GM19240 (cell line): ENCODE measurements around the gene CRYBA1.
A peak's percentile ranks its signal among the peaks of the same experiment; 100 is the strongest.
"Not testable (repeated sequence)": the region's sequence is repeated elsewhere in the genome, so short reads cannot be mapped to it uniquely, and the experiment has no call there.

Source experiments
- DNase-seq: peaks from one replicate; pipeline ENCODE4 v3.0.0; 2011; ENCODE audit warnings: low spot score; ENCODE audit not compliant: insufficient read length

Gene CRYBA1, protein sequence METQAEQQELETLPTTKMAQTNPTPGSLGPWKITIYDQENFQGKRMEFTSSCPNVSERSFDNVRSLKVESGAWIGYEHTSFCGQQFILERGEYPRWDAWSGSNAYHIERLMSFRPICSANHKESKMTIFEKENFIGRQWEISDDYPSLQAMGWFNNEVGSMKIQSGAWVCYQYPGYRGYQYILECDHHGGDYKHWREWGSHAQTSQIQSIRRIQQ

DNA sequence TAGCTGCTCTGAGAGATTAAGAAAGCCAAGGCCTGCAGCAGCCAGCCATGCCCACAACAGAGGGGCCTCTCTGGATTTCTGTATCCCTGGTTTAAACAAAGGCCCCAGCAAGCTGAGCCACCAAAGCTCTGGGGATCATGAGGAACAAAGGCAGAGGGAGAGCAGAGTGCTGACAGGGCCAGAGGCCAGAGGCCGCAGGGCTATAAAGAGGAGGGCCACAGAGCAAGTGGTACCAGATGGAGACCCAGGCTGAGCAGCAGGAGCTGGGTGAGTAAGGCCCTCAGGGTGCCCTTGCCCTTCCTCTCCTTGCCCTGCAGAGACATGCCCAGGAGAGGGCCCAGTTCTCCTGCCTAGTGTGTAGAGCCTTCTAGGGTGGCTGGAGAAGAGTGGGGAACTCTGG lies at the start of gene CRYBA1:
CRYBA1 (plus strand) TSS at position 232 of the 400 bp plus-strand sequence; CDS start at position 237, 5 bp downstream.
- DNase-seq: no peak

DNA sequence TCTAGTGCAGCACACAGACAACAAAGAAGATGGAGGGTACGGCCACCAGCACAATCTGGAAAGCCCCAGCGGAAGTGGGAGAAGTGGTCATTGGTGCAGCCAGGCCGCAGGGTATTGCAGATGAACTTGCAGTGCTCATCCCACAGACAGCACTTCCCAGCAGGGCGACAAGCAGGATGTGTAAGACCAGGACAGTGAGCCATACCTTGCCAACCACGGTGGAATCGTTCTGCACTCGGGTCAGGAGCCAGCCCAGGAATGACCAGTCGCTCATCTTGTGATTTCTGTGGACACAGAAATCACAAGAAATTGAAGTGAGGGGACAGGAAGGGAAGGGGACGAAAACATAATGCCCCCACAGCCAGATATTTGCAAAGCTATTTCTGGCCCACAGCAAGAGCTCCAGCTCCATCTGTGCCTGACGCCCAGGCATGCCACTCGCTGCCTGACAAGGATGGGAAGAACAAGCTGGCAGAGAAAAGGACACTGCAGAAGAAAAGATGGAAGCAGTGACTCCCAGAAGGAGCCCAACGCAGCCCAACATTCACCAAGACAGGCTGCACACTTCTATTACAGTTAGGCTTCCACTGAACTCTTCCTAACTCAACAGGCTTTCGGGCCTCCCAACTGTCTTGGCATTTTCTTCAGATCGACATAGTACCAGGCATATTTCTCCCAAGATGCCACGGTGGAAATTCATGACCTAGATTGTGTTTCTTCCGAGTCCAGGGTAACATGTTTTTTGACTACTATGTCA lies 49.0 kb upstream of the CRYBA1 start:
- no peak for DNase-seq

DNA sequence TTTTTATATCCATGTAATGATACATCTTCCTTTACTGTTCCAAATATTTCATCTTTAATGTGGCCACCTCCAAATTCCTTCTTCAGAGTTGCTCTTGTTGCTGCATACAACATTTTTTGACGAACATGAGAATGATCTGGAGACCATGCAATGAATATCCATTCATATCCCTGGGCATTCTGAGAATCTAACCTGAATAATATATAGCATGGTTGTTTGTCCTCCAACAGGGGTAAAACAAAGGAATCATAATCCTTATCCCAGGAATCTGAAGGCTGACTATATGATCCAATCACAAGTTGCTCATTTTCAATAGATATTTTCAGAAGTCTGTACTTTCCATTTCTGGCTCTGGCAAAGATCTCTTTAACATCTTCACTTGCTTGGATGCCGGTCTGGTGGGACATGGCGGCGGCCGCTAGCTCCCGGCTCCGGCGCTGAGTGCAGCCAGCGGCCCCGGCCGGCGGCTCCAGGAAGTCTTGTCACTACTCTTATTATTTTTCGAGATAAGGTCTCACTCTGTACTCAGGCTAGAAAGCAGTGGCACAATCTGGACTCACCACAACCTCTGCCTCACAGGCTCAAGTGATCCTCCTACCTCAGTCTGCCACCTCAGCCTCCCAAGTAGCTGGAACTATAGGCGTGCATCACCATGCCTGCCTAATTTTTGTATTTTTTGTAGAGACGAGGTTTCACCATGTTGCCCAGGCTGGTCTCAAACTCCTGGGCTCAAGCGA lies 42.4 kb upstream of the CRYBA1 start:
- not testable (repeated sequence) for DNase-seq

DNA sequence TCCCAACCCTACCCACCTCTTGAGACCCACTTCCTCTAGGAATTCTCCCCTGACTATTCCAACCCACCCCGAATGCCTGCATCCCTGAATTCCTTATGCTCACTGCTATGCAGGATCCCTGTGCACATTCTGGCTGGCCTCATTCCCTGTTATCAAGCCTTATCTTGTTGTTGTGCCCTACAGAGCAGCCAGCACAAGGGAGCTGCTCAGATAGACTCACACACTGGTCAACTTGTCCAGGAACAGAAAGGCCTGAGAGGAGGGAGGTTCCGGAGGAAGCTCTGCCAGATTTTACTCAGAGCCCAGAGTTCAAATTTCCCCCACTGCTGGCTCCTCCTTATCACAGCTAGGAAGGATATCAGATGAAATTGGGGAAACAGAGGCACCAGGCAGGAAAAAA lies 41.6 kb upstream of the CRYBA1 start:
- no peak for DNase-seq

DNA sequence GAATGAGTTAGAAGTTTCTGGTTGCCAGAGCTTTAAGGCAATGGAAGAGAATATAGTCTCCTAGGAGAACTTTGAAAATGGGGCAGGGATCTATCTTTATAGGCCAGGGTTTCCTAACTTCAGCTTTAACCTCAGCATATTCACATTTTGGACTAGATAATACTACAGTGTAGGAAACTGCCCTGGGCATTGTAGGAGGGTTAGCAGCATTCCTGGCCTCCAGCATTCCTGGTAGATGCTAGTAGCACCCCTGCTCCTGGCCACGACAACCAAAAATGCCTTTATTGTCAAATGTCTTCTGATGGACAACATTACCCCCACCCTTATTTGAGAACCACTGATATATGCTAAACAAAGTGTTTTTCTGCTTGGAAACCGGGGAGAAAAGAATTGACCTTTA lies 38.7 kb upstream of the CRYBA1 start:
- DNase-seq: no peak

DNA sequence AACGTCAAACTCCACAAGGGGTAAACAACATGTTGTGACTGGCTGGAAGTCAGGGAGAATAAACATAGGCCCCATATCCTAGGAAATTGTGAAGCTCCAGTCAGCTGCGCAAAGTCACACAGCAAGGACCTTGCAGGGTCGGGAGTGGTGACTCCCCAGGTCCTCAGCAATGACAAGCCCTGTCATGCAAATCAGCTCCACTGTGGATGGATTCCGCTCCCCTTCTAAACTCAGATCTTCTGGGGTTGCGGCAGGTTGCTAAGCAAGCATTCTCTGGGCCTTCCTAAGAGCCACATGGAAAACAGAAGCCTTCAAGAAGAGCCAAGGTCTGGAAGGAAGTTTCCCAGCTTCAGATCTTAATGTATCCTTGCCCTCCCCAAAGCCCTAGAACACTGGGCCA lies 37.6 kb upstream of the CRYBA1 start:
- DNase-seq: no peak

DNA sequence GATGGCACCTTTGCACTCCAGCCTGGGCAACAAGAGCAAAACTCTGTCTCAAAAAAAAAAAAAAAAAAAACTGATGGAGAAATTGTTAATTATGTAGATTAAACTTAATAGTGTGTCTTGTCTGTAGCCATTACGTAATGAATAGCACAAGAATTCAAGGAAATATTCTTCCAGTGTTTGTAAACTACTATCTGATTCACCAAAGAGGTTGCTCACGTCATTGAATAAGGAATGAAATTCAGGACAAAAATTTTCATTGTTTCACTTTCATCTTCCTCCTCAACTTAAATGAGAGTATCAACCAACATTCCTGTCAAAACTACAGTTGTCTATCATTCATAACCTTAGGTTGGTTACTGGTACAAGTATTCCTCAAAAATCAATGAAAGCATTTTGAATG lies 35.8 kb upstream of the CRYBA1 start:
- no peak for DNase-seq

DNA sequence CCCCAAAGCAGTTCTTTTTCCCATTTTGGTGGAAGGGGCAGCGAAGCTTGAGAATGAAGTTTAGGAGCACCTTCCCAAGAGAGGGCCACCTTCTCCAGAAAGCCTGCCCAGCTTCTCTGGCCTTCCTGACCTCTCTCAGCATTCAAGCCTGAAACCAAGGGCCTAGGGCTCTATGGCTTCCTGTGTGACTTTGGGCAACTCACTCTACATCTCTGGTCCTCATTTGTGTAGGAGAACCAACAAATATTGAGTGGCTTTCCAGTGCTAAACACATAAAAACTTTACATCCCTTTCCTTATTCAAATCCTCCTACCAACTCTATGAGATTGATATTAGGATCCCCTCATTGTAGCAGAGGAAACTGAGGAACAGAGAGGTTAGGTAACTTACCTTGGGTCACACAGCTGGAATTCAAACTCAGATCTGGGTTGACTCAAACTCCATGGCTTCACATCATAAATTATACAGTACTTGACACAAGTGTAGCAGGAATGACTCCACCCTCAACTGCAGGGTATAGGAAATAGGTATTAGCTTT lies 34.5 kb upstream of the CRYBA1 start:
- DNase-seq: no peak

DNA sequence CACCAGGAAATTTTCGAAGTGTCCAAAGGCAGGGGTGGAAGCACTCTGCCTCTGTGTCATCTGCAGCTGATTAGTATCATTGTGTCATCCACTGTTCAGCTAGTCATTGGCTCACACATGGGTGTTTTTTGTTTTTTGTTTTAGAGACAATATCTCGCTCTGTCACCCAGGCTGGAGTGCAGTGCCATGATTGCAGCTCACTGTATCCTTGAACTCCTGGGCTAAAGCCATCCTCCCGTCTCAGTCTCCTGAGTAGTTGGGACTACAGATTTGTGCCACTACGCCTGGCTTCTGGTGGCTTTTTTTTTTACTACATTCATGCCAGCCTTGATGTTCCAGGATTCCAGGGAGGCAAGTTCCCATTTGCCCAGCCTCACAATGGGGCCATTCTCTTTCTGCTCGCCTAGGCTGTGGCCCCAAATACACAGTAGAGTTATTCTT lies 34.0 kb upstream of the CRYBA1 start:
- no peak for DNase-seq

DNA sequence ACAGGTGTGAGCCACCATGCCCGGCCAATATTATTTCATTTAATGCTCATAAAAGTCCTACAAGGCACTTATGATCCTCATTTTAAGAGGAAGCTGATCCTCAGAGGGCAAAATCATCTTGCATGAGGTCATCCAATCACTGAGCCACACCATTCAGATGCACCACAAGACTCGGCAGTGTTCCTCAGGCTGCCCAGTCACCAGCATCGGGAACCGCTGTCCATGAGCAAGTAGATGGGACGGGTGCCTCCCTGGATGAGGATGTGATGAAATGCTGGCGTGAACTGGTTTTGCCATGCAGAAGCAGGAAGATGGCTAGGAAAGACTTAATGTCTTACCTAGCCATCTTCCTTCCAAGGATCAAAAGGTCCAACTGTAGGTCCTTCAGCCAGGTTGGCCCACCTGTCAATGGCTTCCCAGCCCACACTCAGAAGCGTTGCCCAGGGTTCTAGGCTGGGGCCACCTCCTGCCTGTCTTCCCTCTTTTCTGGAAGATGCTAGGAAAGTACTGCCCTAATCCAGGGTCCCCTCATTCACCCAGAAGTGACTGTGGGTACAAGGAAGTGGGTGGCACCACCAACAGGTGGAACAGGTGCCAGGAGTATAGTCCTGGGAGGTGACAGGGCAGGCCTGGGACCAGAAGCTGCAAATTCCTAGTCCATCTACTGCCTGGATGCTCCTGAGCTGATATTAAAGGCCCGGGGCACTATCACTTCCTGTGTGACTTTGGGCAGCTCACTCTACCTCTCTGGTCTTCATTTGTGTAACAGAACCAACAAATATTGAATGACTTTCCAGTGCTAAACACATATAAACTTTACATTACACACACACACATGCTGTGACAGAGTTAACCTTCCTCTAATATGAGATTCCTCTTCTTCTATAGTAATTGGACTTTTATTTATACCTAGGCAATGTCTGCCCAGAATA lies 32.2 kb upstream of the CRYBA1 start:
- no peak for DNase-seq

DNA sequence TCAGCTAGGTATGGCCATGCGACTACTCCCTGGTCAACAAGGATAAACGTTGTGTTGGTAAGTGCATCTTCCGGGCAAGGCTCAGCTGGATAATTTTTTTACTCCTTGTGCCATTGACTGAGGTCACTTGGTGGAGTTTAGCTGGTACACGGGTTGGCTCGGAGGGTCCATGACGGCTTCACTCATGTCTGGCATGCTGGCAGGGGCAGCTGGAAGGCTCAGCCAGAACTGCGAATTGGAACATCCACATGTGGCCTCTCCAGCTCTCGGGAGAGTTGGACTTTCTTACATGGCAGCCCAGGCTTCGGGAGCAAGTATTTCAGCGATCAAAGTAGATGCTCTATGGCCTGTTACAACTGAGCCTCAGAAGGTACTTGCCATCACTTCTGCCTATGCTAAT lies 31.5 kb upstream of the CRYBA1 start:
- DNase-seq: no peak

DNA sequence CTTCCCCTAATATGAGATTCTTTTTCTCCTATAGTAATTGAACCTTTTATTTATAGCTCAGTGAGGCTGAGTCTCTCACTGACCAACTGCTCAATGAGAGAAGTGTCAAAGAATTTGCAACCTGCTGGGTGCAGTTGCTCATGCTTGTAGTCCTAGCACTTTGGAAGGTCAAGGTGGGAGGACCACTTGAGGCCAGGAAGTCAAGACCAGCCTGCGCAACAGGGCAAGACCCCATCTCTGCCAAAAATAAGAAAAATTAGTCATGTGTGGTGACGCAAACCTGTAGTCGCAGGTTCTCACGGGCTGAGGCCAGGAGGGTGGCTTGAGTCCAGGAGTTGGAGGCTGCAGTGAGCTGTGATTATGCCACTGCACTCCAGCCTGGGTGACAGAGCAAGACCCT lies 30.9 kb upstream of the CRYBA1 start:
- no peak for DNase-seq

DNA sequence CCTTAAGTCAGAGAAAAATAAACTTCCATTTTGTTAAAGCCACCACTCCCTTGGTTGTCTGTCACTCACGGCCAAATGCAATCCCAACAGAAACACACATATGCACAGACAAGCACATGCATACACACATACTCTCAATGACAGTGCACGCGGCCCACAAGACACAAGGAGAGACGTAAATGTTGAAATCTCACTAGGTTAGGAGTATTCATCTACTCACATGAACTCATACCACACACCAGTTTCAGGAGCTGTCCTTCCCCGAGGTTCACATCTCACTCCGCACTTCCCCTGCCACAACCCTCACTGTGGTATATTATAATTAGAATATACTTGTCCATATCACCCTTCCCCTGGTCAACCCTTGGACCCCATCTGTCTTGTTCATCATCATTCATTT lies 30.5 kb upstream of the CRYBA1 start:
- no peak for DNase-seq

DNA sequence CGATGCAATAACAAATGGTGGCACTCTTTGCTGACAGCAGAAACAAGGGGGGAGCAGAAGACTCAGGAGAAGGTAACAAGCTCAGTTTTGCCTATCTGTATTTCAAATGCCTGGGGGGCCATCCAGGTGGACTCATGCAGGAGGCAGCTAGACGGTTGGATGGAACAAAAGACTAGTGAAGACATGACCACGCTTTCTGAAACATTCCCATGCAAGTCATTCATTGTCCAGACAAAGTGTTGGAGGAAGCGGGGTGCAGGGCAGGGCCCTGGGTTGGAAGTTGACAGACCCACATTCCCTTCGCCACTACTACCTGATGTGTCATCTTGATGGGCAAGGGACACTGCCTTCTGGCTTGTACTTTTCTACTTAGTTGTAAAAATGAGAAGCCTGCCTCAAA lies 29.8 kb upstream of the CRYBA1 start:
- DNase-seq: no peak

DNA sequence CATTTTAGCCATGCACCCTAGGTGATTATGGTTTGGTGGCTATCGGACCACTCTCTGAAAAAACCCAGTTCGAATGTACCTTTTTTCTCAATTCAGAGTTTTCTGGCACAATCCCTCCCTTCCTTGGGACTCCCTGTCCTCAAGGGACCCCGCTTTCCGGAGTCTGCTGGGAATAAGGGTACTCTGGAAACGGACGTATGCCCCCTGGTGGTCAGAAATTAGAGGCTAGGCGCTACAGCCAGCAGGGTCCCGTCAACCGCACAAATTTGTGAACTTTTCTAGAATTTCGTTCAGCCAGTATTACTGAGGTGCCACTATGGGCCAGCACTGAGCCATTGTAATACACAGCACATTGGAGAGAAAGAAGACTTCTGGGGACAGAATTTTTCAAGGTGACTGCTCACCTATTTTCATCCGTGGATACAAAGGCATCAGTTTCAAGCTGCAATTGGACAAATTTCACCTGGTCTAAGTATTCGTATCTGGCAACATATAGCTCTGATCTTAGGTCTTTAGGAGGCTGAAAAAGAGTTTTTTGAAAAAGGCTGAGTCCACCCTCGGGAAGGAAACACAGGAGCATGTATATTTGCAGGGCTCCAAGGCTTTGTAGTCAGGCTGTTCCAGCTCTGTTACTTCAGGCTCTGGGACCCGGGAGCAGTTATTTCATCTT lies 27.1 kb upstream of the CRYBA1 start:
- DNase-seq: peak; percentile 56

DNA sequence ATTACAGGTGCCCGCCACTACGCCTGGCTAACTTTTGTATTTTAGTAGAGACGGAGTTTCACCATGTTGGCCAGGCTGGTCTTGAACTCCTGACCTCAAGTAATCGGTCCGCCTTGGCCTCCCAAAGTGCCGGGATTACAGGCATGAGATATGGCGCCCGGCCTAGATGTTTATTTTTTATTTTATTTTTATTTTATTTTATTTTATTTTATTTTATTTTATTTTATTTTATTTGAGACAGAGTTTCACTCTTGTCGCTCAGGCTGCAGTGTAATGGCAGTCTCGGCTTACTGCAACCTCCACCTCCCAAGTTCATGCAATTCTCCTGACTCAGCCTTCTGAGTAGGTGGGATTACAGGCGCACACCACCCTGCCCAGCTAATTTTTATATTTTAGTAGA lies 25.3 kb upstream of the CRYBA1 start:
- DNase-seq: not testable (repeated sequence)

DNA sequence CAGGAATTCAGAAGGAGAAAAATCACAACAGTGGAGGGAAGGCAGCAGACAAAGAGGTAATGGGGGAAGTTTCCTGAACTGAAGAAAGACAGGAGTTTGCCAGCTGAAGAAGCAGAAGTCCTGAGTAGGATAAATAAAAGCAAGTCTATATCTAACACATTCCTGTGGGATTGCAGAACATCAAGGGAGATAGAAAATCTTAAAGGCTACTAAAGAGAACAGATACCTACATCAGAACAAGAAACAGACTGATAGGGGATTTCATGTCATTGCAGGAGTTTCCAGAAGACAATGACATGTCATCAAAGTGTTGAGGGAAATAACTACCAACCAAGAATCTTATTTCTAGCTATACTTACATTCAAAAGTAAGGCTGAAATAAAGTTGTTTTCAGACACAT lies 21.3 kb upstream of the CRYBA1 start:
- DNase-seq: no peak

DNA sequence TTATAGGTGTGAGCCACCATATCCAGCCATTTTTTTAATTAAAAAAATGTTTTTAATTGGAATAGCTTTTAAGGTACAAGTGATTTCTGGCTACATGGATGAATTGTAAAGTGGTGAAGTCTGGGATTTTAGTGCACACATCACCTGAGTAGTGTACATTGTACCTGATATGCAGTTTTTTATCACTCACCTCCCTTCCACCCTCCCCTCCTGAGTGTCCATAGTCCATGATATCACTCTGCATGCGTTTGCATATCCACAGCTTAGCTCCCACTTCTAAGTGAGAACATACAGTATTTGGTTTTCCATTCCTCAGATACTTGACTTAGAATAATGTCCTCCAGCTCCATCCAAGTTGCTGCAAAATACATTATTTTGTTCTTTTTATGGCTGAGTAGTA lies 13.4 kb upstream of the CRYBA1 start:
- DNase-seq: no peak

DNA sequence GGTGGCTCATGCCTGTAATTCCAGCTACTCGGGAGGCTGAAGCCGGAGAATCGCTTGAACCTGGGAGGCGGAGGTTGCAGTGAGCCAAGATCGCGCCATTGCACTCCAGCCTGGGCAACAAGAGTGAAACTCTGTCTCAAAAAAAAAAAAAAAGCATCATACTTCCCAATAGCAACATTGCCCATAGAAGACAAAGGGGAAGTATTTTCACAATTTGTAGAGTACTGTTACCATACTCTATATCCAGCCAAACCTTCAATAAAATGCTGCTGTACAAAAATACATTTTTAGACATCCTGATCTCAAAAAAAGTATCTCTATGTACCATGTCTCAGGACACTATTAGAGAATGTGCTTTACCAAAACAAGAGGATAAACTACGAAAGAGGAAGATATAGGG lies 11.7 kb upstream of the CRYBA1 start:
- DNase-seq: not testable (repeated sequence)

DNA sequence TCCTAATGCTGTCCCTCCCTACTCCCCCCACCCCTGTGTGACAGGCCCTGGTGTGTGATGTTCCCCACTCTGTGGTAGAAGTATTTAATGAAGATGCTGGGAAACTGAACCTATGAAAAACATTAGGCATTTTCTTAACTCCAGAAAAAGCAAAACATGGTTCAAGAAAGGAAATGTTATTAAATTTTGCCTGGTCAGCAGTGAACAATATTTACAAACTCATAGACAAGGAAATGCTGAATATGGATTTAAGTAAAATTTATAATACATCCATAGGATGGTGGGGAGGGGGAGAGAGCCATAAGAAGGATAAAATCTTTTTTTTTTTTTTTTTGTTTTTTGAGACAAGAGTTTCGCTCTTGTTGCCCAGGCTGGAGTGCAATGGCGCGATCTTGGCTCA lies 10.8 kb upstream of the CRYBA1 start:
- DNase-seq: no peak
